ENCODE results near the gene MRPS18A.

Gene MRPS18A

GRCh38 chr6:43699564-43700186 is 12.1 kb upstream of the MRPS18A start:
- DNase-seq (ENCODE audit: low read depth) = no peak
- no peak for TF ChIP-seq CTCF (IDR thresholded peaks at IDR 0.05; ENCODE audit: low read depth, low read length)
- no peak for TF ChIP-seq MAX (IDR thresholded peaks at IDR 0.05; ENCODE audit: low read depth, low read length)
- no peak for TF ChIP-seq MYC (IDR thresholded peaks at IDR 0.05; ENCODE audit: low read depth, low read length)
- TF ChIP-seq POLR2A (IDR thresholded peaks at IDR 0.05; ENCODE audit: extremely low read depth, insufficient read length) = no peak
- no peak overlapping the region for H3K4me3 ChIP-seq (ENCODE audit: low read depth, low read length)

- H3K4me3 ChIP-seq (ENCODE audit: low read depth, low read length) = no peak overlapping the region
- TF ChIP-seq CTCF (IDR thresholded peaks at IDR 0.05; ENCODE audit: low read depth, low read length) = no peak
- TF ChIP-seq MYC (IDR thresholded peaks at IDR 0.05; ENCODE audit: low read depth, low read length) = no peak
- TF ChIP-seq POLR2A (IDR thresholded peaks at IDR 0.05; ENCODE audit: extremely low read depth, insufficient read length) = no peak
- TF ChIP-seq MAX (IDR thresholded peaks at IDR 0.05; ENCODE audit: low read depth, low read length) = no peak
- no peak for DNase-seq (ENCODE audit: low read depth)
These were observed 11.2 kb upstream of the MRPS18A start for GRCh38 chr6:43698584-43699349.

GRCh38 chr6:43697421-43697820 is 9.8 kb upstream of the MRPS18A start:
- TF ChIP-seq POLR2A (IDR thresholded peaks at IDR 0.05; ENCODE audit: extremely low read depth, insufficient read length) (no peak), CTCF (IDR thresholded peaks at IDR 0.05; ENCODE audit: low read depth, low read length) (no peak), MYC (IDR thresholded peaks at IDR 0.05; ENCODE audit: low read depth, low read length) (no peak), MAX (IDR thresholded peaks at IDR 0.05; ENCODE audit: low read depth, low read length) (no peak)
- no peak overlapping the region for H3K4me3 ChIP-seq (ENCODE audit: low read depth, low read length)

GRCh38 chr6:43695967-43696291 is 8.3 kb upstream of the MRPS18A start:
- DNase-seq (ENCODE audit: low read depth) = no peak
- TF ChIP-seq CTCF (IDR thresholded peaks at IDR 0.05; ENCODE audit: low read depth, low read length) = no peak
- TF ChIP-seq MYC (IDR thresholded peaks at IDR 0.05; ENCODE audit: low read depth, low read length) = no peak
- TF ChIP-seq POLR2A (IDR thresholded peaks at IDR 0.05; ENCODE audit: extremely low read depth, insufficient read length) = no peak
- TF ChIP-seq MAX (IDR thresholded peaks at IDR 0.05; ENCODE audit: low read depth, low read length) = no peak
- H3K4me3 ChIP-seq (ENCODE audit: low read depth, low read length) = no peak overlapping the region

More at GRCh38 chr6:43697421-43697820, 9.8 kb upstream of the MRPS18A start:
- no peak for DNase-seq (ENCODE audit: low read depth)

- DNase-seq (ENCODE audit: low read depth) = no peak
- H3K4me3 ChIP-seq (ENCODE audit: low read depth, low read length) = no peak overlapping the region
- TF ChIP-seq CTCF (IDR thresholded peaks at IDR 0.05; ENCODE audit: low read depth, low read length) (no peak), MAX (IDR thresholded peaks at IDR 0.05; ENCODE audit: low read depth, low read length) (no peak), MYC (IDR thresholded peaks at IDR 0.05; ENCODE audit: low read depth, low read length) (no peak), POLR2A (IDR thresholded peaks at IDR 0.05; ENCODE audit: extremely low read depth, insufficient read length) (no peak)
These were observed 7.8 kb upstream of the MRPS18A start for GRCh38 chr6:43695215-43695966.
